Activated CD8-positive, alpha-beta memory T cell treated with anti-CD3 and anti-CD28 coated beads, Interleukin-2, amount 10 ng/mL, durations not matched to agents 7 days and 5 days (primary cell): ENCODE measurements around the gene C1QL1. TPM values are rescaled to one million over a fixed set of nuclear protein-coding genes. Genes with fewer than 3 reads are reported as not detected.
"Not testable (repeated sequence)": the region's sequence is repeated elsewhere in the genome, so short reads cannot be mapped to it uniquely, and the experiment has no call there.

Source experiments
- ATAC-seq: fragments of 150-1000 bp; cut with Tn5 transposase; one replicate; pipeline ENCODE4 v1.10.0; 2021; ENCODE audit warnings: moderate library complexity
- CTCF ChIA-PET: fragments of 350-600 bp; sonication (Branson Sonifier 250); formaldehyde crosslinking; loops from one replicate; lab custom pipeline; 2021; ENCODE audit warnings: antibody characterized with exemption; lab: Charles Lee
- DNase-seq: peaks from one replicate; pipeline ENCODE4 v3.0.0-alpha.2; 2020
- H3K27ac Mint-ChIP-seq: one replicate; pipeline ENCODE4 v1.8.0; 2021; ENCODE audit warnings: mild to moderate bottlenecking, mixed read lengths
- H3K27me3 Mint-ChIP-seq: one replicate; pipeline ENCODE4 v1.8.0; 2021; ENCODE audit warnings: mixed read lengths
- H3K36me3 Mint-ChIP-seq: one replicate; pipeline ENCODE4 v1.8.0; 2021; ENCODE audit warnings: mild to moderate bottlenecking, mixed read lengths
- H3K4me1 Mint-ChIP-seq: one replicate; pipeline ENCODE4 v1.8.0; 2021; ENCODE audit warnings: mixed read lengths
- H3K4me3 Mint-ChIP-seq: one replicate; pipeline ENCODE4 v1.8.0; 2021; ENCODE audit warnings: mild to moderate bottlenecking, moderate library complexity, mixed read lengths
- H3K9me3 Mint-ChIP-seq: one replicate; pipeline ENCODE4 v1.8.0; 2022; ENCODE audit warnings: low read depth, mixed read lengths
- total RNA-seq, 2 experiments: library from RNA; stranded (reverse); gene quantifications; one replicate each; pipeline ENCODE4 v1.2.3, GENCODE V29; 2021

The C1QL1 gene
- total RNA-seq, 2 experiments from 2014 or later, result 0.33 to 0.38 TPM

GRCh38 chr17:44945652-44946051 lies 22.5 kb downstream of the C1QL1 start:
- peaks cover 39% of the 10 kb centered on the region for H3K36me3 Mint-ChIP-seq
- H3K27ac Mint-ChIP-seq, H3K27me3 Mint-ChIP-seq, ATAC-seq, H3K9me3 Mint-ChIP-seq, DNase-seq: not testable (repeated sequence)
- peak overlapping the region; percentile 93 for H3K4me3 Mint-ChIP-seq
- CTCF ChIA-PET, result interaction anchor here (1.0 kb wide), 1 partner anchor 14 kb away, joined by 3 read pairs; no protein-coding TSS in a partner anchor
- peaks cover 41% of the 10 kb centered on the region for H3K4me1 Mint-ChIP-seq

DNA sequence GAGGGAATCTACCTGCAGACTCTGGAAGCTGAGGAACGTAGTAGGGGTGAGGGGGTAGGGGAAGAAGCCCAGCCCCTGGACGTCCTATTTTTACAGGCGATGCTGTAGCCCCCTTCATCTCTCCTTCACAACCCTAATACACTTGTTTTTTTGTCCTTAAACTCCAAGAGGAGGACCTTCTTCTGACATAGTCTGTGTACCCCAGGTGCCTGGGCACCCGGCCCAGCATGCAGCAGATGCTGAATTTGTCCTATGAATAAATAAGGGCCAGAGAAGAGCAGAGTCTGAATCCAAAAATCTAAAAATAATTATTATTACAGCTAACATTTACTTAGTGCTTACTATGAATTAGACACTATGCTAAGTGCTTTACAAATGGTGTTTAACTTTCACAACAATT lies 25.6 kb downstream of the C1QL1 start:
- Mint-ChIP-seq H3K36me3 (peaks cover 58% of the 10 kb centered on the region), H3K4me3 (no peak overlapping the region), H3K27ac (no peak overlapping the region), H3K27me3 (no peaks in the 10 kb centered on the region), H3K4me1 (peaks cover 38% of the 10 kb centered on the region), H3K9me3 (no peaks in the 10 kb centered on the region)
- ATAC-seq (no peak), DNase-seq (no peak)
- CTCF ChIA-PET, result interaction anchor here (1.3 kb wide), 1 partner anchor 79 kb away, joined by 4 read pairs; no protein-coding TSS in a partner anchor

- DNase-seq (no peak), ATAC-seq (peak; percentile 23)
- Mint-ChIP-seq H3K4me3 (no peak overlapping the region), H3K27me3 (no peaks in the 10 kb centered on the region), H3K4me1 (peaks cover 38% of the 10 kb centered on the region), H3K36me3 (peaks cover 58% of the 10 kb centered on the region), H3K27ac (peak overlapping the region; percentile 57), H3K9me3 (no peaks in the 10 kb centered on the region)
- CTCF ChIA-PET, result interaction anchor here (0.5 to 1.3 kb wide), 2 partner anchors 80 to 163 kb away, joined by 4 read pairs; no protein-coding TSS in a partner anchor
These were observed 26.3 kb downstream of the C1QL1 start for GRCh38 chr17:44941712-44942331.

- Mint-ChIP-seq H3K4me3 (no peak overlapping the region), H3K36me3 (peaks cover 56% of the 10 kb centered on the region), H3K9me3 (no peaks in the 10 kb centered on the region), H3K4me1 (peaks cover 33% of the 10 kb centered on the region), H3K27me3 (no peaks in the 10 kb centered on the region), H3K27ac (no peak overlapping the region)
- CTCF ChIA-PET, result no interaction called here
- ATAC-seq, result no peak
- no peak for DNase-seq
These were observed 27.3 kb downstream of the C1QL1 start for GRCh38 chr17:44940768-44941167.

DNA sequence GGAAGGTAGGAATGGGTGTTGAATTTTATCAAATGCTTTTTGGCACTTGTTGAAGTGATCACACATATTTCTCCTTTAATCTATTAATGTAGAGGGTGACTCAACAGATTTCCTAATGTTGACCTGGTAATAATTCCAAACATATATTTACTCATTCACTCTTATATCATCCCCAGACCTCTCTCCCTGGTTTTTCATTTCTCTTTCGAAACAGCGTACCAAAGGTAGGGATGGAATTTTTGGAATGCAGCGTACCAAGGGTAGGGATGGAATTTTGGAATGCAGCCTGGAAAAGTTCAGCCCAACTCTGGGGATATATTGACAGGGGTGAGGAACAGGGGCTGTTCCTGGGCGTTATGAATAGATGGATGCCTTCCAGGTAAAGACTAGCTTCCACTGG lies 27.8 kb downstream of the C1QL1 start:
- peaks cover 59% of the 10 kb centered on the region for H3K36me3 Mint-ChIP-seq
- peaks cover 33% of the 10 kb centered on the region for H3K4me1 Mint-ChIP-seq
- CTCF ChIA-PET, result no interaction called here
- no peak overlapping the region for H3K4me3 Mint-ChIP-seq
- ATAC-seq (no peak), DNase-seq (no peak)
- no peaks in the 10 kb centered on the region for H3K27me3 Mint-ChIP-seq
- no peak overlapping the region for H3K27ac Mint-ChIP-seq
- H3K9me3 Mint-ChIP-seq, result no peaks in the 10 kb centered on the region

GRCh38 chr17:44935116-44935515 lies 33.0 kb downstream of the C1QL1 start:
- no peak overlapping the region for H3K27ac Mint-ChIP-seq
- H3K27me3 Mint-ChIP-seq, result no peaks in the 10 kb centered on the region
- DNase-seq, result no peak
- H3K9me3 Mint-ChIP-seq, result no peaks in the 10 kb centered on the region
- H3K4me3 Mint-ChIP-seq, result no peak overlapping the region
- peaks cover 48% of the 10 kb centered on the region for H3K36me3 Mint-ChIP-seq
- H3K4me1 Mint-ChIP-seq, result peaks cover 6% of the 10 kb centered on the region
- ATAC-seq, result no peak
- CTCF ChIA-PET, result no interaction called here

DNA sequence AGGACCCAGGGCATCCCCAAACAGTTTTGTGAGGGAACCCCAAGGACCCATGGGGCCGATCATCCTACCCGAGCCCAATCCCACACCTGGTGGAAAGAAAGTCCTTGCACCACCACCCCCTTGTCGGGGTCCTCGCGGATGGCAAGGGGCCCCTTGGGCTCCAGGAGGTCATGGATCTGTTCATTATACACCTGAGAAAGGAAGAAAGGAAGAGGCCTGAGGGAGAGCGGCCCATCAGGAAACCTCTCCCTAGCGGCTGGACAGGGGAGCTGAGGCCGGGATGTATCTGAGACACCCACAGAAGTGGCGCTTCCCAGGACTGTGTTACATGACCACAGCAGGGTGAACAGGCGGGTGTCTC lies 33.4 kb downstream of the C1QL1 start:
- peaks cover 45% of the 10 kb centered on the region for H3K36me3 Mint-ChIP-seq
- H3K27me3 Mint-ChIP-seq, result no peaks in the 10 kb centered on the region
- DNase-seq (no peak), ATAC-seq (no peak)
- H3K4me1 Mint-ChIP-seq, result peaks cover 4% of the 10 kb centered on the region
- H3K4me3 Mint-ChIP-seq, result no peak overlapping the region
- CTCF ChIA-PET, result no interaction called here
- H3K27ac Mint-ChIP-seq, result no peak overlapping the region
- H3K9me3 Mint-ChIP-seq, result no peaks in the 10 kb centered on the region

DNA sequence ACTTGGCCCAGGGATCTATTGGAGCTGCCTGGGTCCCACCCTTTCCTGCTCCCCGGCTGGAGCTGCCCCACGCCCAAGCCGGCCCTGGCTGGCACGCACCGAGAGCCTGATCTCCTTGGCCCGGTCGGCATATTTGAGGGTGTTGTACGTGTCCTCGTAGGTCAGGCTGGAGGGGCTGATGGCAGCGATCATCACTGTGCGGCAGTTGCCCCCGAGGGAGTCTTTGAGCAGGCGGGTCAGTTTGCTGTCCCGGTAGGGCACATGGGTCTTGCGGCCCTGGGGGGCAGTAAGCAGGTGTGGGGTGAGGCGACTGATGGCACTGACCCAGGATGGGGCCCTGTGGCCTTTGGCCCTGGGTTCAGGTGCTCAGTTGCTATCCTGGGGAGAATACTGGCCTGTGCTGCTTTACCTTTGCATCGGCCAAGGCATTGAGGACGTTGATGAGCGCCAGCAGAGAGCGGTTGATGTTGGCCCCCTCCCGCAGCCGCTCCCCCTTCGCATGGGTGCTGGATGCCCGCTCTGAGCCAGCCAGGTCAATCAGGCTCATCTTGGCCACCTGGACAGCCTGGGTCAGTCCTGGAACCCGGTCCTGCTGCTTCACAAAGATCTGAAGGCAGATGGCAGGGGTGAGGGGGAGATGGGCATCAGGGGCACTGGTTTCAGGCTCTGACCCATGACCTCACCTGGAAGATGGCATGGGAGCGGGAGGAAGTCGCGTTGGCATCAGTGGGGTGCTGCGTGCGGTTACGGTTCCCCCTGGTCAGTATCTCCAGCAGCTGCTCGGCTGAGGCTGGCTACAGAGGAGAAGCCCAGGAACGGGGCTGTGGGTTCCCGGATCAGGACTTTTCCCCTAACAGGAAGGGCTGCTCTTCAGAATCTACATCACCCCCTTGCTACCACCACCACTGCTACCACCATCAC lies 34.0 kb downstream of the C1QL1 start:
- H3K4me3 Mint-ChIP-seq, result no peak overlapping the region
- no peak for DNase-seq
- no peak overlapping the region for H3K27ac Mint-ChIP-seq
- H3K36me3 Mint-ChIP-seq, result peaks cover 49% of the 10 kb centered on the region
- peaks cover 2% of the 10 kb centered on the region for H3K4me1 Mint-ChIP-seq
- CTCF ChIA-PET, result no interaction called here
- no peaks in the 10 kb centered on the region for H3K27me3 Mint-ChIP-seq
- ATAC-seq, result no peak
- H3K9me3 Mint-ChIP-seq, result no peaks in the 10 kb centered on the region

DNA sequence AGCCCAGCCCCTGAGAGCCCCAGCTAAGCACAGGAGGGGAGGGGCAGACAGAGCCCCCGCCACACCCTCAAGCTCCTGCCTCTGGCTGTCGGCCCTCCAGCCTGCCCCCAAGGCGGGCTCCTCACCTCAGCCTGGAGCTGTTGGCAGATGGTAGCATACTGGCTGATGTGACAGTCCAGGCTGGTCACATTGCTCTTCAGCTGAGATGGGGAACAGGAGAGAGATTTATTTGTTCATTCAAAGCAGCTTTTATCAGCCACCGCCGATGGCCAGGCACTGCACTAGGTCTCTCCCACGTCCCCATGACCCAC lies 35.4 kb downstream of the C1QL1 start:
- H3K27me3 Mint-ChIP-seq, result no peaks in the 10 kb centered on the region
- no peak overlapping the region for H3K27ac Mint-ChIP-seq
- H3K4me1 Mint-ChIP-seq, result no peaks in the 10 kb centered on the region
- no peak for ATAC-seq
- CTCF ChIA-PET, result interaction anchor here (1.6 kb wide), 1 partner anchor 87 kb away, joined by 4 read pairs; no protein-coding TSS in a partner anchor
- H3K4me3 Mint-ChIP-seq, result no peak overlapping the region
- H3K9me3 Mint-ChIP-seq, result no peaks in the 10 kb centered on the region
- peaks cover 49% of the 10 kb centered on the region for H3K36me3 Mint-ChIP-seq
- no peak for DNase-seq

- Mint-ChIP-seq H3K36me3 (peaks cover 52% of the 10 kb centered on the region), H3K27me3 (no peaks in the 10 kb centered on the region), H3K4me1 (no peaks in the 10 kb centered on the region), H3K9me3 (no peaks in the 10 kb centered on the region), H3K27ac (no peak overlapping the region), H3K4me3 (no peak overlapping the region)
- CTCF ChIA-PET, result interaction anchor here (1.4 to 1.6 kb wide), 3 partner anchors 22 to 203 kb away, joined by 3 to 5 read pairs (median 4); partner anchors contain the start of gene ACBD4
- ATAC-seq, result no peak
- no peak for DNase-seq
These were observed 35.9 kb downstream of the C1QL1 start for GRCh38 chr17:44932096-44932786.

DNA sequence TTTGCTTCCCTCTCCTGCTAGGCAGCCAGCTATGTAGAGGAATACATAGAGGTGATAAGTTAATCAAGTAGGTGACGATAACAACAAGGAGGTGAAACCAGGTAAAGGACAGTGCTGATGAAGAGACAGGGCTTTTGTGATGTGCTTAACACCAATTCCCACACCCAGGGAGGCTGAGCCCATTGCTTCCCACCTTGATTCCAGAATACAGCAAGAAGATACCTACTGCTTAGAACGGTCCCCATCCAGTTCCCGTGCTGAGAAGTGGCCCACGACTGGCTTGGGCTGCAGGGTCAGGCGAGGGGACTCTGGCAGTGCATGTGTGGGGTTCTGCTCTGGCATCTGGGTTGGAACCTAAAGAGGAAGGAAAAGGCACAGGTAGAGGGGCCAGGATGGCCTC lies 36.7 kb downstream of the C1QL1 start:
- Mint-ChIP-seq H3K27me3 (no peaks in the 10 kb centered on the region), H3K4me3 (no peak overlapping the region), H3K4me1 (no peaks in the 10 kb centered on the region), H3K9me3 (no peaks in the 10 kb centered on the region), H3K27ac (no peak overlapping the region), H3K36me3 (peaks cover 55% of the 10 kb centered on the region)
- ATAC-seq (no peak), DNase-seq (no peak)
- CTCF ChIA-PET, result interaction anchor here (0.5 to 3.4 kb wide), 4 partner anchors 11 to 237 kb away, joined by 3 to 16 read pairs (median 4); partner anchors contain the start of gene ACBD4

DNA sequence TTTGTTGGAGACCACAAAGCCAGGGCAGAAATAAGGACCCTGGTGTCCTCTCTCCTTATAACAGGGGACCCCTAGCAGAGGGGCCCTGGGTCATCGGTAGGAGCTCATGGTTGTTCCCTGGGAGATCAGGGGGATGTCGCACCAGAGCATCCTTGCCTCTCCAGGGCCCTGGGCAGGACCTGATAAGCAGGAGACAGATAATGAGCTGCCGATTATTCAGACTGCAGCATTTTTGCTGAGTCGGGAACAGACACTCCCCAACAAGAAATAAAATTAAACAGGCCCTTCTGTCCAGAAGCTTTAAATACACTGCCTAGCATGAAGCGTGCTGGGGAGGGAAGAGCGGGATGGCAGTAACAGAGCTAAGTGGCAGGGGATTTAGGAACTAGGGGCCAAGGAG lies 37.4 kb downstream of the C1QL1 start:
- no peak overlapping the region for H3K27ac Mint-ChIP-seq
- peaks cover 50% of the 10 kb centered on the region for H3K36me3 Mint-ChIP-seq
- no peaks in the 10 kb centered on the region for H3K27me3 Mint-ChIP-seq
- CTCF ChIA-PET, result interaction anchor here (0.6 to 3.4 kb wide), 3 partner anchors 9 to 24 kb away, joined by 3 to 16 read pairs (median 5); no protein-coding TSS in a partner anchor
- no peaks in the 10 kb centered on the region for H3K9me3 Mint-ChIP-seq
- ATAC-seq (no peak), DNase-seq (no peak)
- no peak overlapping the region for H3K4me3 Mint-ChIP-seq
- no peaks in the 10 kb centered on the region for H3K4me1 Mint-ChIP-seq
